ENCODE results near the gene KDM4F. TPM values are rescaled to one million over a fixed set of nuclear protein-coding genes. Genes with fewer than 3 reads are reported as not detected.

KDM4F gene
- total RNA-seq, 4 donors from 2014 or later, result not detected

DNA sequence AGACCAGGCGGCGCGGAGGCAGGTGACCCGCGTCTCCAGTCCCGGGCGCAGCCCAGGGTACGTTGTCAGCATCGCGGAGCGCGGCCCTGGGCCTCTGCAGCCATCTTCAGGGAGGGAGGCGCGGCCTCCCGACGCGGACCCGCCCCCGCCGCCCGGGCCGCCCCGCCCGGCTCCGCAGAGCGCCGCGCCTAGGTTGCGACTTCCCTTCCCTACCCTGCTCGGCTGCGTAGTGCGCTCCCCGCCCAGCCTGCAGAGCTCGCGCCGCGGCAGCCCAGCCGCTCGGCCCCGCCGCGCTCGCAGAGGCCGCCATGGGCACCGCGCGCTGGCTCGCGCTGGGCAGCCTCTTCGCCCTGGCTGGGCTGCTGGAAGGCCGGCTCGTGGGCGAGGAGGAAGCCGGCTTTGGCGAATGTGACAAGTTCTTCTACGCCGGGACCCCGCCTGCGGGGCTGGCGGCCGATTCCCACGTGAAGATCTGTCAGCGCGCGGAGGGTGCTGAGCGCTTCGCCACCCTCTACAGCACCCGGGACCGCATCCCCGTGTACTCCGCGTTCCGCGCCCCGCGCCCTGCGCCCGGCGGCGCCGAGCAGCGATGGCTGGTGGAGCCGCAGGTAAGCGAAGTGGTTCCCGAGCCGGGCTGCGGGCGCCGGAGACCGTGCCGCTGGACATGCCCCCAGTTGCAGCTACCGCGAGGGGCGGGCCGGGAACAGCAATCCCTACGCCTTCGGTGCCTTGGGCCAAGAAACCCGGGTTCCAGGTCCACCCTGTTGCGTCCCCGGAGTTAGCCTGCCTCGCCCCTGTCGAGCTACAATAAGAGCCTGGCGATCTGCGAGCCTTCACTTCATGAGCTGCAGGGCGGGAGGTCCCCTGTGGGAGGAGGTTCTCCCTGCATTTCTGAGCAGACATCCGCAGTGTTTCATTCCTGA, 40.7 kb downstream of the KDM4F start, which contains the start of gene ENDOD1:
Gene ENDOD1 (plus strand): TSS at position 227 of the 923 bp plus-strand sequence. CDS start 82 bp downstream, at position 309.
- intact Hi-C loops (cut with DNase I), result no loop called here
- Histone ChIP-seq H3K27me3 (no peaks in the 10 kb centered on the region), H3K36me3 (peaks cover 0 to 5% (median 0%) of the 10 kb centered on the region in 3 donors), H3K9me3 (no peaks in the 10 kb centered on the region), H3K27ac (peak within 1 kb of the TSS; percentile 95 to 99 (median 98)), H3K4me1 (peaks cover 19 to 55% (median 30%) of the 10 kb centered on the region in 3 donors), H3K4me3 (peak within 1 kb of the TSS; percentile 75 to 97 (median 95))
- WGBS, 2 donors, result 0 to 7% methylated on average over 3 of the region's 106 CpGs
- peak in 2 of 4 donors; percentile 93 to 94 for TF ChIP-seq POLR2A (IDR thresholded peaks at IDR 0.05)
- TF ChIP-seq, protein P1, sequence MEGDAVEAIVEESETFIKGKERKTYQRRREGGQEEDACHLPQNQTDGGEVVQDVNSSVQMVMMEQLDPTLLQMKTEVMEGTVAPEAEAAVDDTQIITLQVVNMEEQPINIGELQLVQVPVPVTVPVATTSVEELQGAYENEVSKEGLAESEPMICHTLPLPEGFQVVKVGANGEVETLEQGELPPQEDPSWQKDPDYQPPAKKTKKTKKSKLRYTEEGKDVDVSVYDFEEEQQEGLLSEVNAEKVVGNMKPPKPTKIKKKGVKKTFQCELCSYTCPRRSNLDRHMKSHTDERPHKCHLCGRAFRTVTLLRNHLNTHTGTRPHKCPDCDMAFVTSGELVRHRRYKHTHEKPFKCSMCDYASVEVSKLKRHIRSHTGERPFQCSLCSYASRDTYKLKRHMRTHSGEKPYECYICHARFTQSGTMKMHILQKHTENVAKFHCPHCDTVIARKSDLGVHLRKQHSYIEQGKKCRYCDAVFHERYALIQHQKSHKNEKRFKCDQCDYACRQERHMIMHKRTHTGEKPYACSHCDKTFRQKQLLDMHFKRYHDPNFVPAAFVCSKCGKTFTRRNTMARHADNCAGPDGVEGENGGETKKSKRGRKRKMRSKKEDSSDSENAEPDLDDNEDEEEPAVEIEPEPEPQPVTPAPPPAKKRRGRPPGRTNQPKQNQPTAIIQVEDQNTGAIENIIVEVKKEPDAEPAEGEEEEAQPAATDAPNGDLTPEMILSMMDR (IDR thresholded peaks at IDR 0.05), result no peak
- DNase-seq, result peak; percentile 34

DNA sequence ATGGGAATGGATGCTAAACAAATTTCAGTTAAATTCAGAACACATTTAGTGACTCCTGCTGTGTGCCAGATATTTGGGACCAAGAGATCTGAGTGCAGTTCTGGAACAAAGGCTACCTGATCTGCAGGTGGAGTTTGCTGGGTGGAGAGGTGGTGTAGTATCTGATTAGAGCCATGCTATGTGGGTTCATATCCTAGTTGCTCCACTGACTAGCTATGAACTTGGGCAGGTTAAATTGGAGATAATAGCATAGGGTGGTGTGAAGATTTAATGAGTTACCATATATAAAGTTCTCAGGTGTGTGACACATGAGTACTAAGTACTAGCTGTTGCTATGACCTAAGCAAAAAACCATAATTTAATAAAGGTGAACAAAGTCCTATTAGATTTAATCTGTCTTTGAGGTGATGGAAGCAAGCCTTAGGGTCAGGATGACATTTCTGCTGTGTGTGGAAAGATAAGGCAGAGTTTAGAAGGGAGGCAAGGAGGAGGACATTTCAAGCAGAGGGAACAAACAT, 42.5 kb downstream of the KDM4F start:
- H3K27ac ChIP-seq, result no peak overlapping the region
- peak overlapping the region in 1 of 4 donors; percentile 96 for H3K4me3 ChIP-seq
- no peaks in the 10 kb centered on the region for H3K9me3 ChIP-seq
- intact Hi-C loops (cut with DNase I), result no loop called here
- peaks cover 0 to 5% (median 0%) of the 10 kb centered on the region in 3 donors for H3K36me3 ChIP-seq
- TF ChIP-seq POLR2A (IDR thresholded peaks at IDR 0.05), result no peak
- TF ChIP-seq, protein P1 (IDR thresholded peaks at IDR 0.05), result no peak
- no peak for DNase-seq
- H3K27me3 ChIP-seq, result no peaks in the 10 kb centered on the region
- peaks cover 22 to 73% (median 30%) of the 10 kb centered on the region in 3 donors for H3K4me1 ChIP-seq

DNA sequence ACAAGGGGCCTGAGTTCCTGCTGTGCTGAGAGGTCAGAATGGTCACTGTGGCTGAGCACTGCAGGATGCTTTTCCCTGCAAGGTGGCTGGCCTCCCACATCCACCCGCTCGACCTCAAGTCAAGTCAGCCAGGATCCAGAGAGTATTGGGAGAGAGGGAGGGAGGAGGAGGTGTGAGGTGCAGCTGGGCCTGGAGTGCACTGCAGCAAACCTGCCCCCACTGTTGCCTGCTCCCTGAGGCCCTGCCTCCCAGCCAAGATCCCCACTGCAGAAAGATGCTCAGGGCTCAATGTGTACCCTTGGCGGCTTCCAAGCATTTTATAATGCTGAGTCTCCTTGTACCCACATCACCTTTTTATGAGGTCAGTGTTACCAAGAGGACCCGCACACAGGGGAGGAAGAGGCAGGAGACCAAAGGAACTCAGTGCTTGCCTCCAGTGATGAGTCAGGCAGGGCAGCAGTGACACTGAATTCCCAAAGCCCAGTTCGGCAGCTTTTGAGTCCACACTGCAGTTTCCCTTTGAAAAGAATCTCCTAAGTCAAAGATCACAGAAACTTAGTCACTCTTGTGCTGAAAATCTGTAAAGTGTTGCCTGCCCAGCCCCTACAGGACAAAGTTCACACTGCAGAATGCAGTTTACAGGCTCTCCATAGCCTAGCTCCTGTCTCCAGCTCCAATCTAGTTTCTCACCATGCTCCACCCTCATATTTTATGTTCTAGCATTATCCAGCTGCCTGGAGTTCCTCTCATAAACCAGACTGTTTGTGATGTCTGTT, 43.5 kb downstream of the KDM4F start:
- Histone ChIP-seq H3K36me3 (peaks cover 0 to 5% (median 0%) of the 10 kb centered on the region in 3 donors), H3K4me3 (no peak overlapping the region), H3K27ac (peak overlapping the region; percentile 40 to 64 (median 48)), H3K9me3 (no peaks in the 10 kb centered on the region), H3K27me3 (no peaks in the 10 kb centered on the region), H3K4me1 (peaks cover 22 to 76% (median 30%) of the 10 kb centered on the region in 3 donors)
- TF ChIP-seq POLR2A (IDR thresholded peaks at IDR 0.05), result no peak
- TF ChIP-seq, protein P1 (IDR thresholded peaks at IDR 0.05), result peak; percentile 20 to 76 (median 42)
- DNase-seq, result no peak
- intact Hi-C loops (cut with DNase I), result no loop called here
- WGBS, 2 donors, result 53 to 54% methylated on average over 5 of the region's 5 CpGs

DNA sequence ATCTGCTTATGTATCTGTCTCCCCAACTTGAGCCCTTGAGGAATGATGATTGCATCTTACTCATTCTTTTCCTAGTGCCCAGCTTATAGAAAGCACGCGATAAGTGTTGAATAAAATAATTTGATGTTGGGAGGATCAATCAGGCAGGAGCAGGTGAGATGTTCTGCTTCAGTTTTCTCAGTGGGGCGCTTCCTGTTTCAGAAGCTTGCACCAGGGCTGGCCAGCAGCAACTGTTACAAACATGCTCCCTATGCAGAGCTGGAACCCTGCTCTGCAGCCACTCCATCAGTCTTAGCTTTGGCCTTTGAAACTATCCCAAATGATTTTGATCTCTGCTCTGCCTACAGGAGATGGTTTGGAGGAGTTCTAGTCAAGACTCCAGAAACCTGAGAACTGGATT, 44.3 kb downstream of the KDM4F start:
- WGBS, 2 donors, result 86 to 87% methylated on average over 3 of the region's 3 CpGs
- H3K9me3 ChIP-seq, result no peaks in the 10 kb centered on the region
- no peaks in the 10 kb centered on the region for H3K27me3 ChIP-seq
- H3K36me3 ChIP-seq, result peaks cover 0 to 5% (median 0%) of the 10 kb centered on the region in 3 donors
- DNase-seq, result no peak
- no peak overlapping the region for H3K4me3 ChIP-seq
- TF ChIP-seq POLR2A (IDR thresholded peaks at IDR 0.05), result no peak
- TF ChIP-seq, protein P1 (IDR thresholded peaks at IDR 0.05), result no peak
- H3K4me1 ChIP-seq, result peaks cover 22 to 80% (median 30%) of the 10 kb centered on the region in 3 donors
- H3K27ac ChIP-seq, result peak overlapping the region in 2 of 4 donors; percentile 27 to 64
- intact Hi-C loops (cut with DNase I), result no loop called here

Data from esophagus squamous epithelium (tissue), 5 donors.